HG03571 (cell line): ENCODE measurements around the gene CP.
A peak's percentile ranks its signal among the peaks of the same experiment; 100 is the strongest.
"Not testable (repeated sequence)": the region's sequence is repeated elsewhere in the genome, so short reads cannot be mapped to it uniquely, and the experiment has no call there.

Experiments
- ATAC-seq: cut with Tn5 transposase; IDR thresholded peaks from one replicate; pipeline ENCODE4 v1.9.1; 2021; ENCODE audit not compliant: unreplicated experiment

The CP gene

GRCh38 chr3:149227591-149228268, 6.1 kb upstream of the CP start:
- no peak for ATAC-seq

- ATAC-seq = no peak
These were observed 5.1 kb upstream of the CP start for GRCh38 chr3:149226776-149227175.

GRCh38 chr3:149224736-149225594, 3.3 kb upstream of the CP start:
- ATAC-seq = peak; percentile 94

GRCh38 chr3:149223461-149223820, 1.8 kb upstream of the CP start:
- no peak for ATAC-seq

GRCh38 chr3:149219380-149220121, 2.1 kb downstream of the CP start:
- ATAC-seq = not testable (repeated sequence)

- ATAC-seq = no peak
These were observed 4.3 kb downstream of the CP start for GRCh38 chr3:149217347-149217746.

- ATAC-seq = no peak
These were observed 5.3 kb downstream of the CP start for GRCh38 chr3:149216193-149216869.

- no peak for ATAC-seq
These were observed 6.1 kb downstream of the CP start for GRCh38 chr3:149215515-149215914.

- no peak for ATAC-seq
These were observed 6.9 kb downstream of the CP start for GRCh38 chr3:149214702-149215101.

- ATAC-seq = no peak
These were observed 9.2 kb downstream of the CP start for GRCh38 chr3:149212386-149212785.

GRCh38 chr3:149209431-149209830, 12.2 kb downstream of the CP start:
- ATAC-seq = no peak

- no peak for ATAC-seq
These were observed 14.2 kb downstream of the CP start for GRCh38 chr3:149207475-149207874.

- no peak for ATAC-seq
These were observed 17.1 kb downstream of the CP start for GRCh38 chr3:149204390-149204991.

- peak; percentile 98 for ATAC-seq
These were observed 17.9 kb downstream of the CP start for GRCh38 chr3:149203758-149204157.

- no peak for ATAC-seq
These were observed 22.2 kb downstream of the CP start for GRCh38 chr3:149199474-149199873.

GRCh38 chr3:149198611-149199010, 23.0 kb downstream of the CP start:
- ATAC-seq = no peak

- ATAC-seq = no peak
These were observed 24.0 kb downstream of the CP start for GRCh38 chr3:149197669-149198068.

- not testable (repeated sequence) for ATAC-seq
These were observed 24.6 kb downstream of the CP start for GRCh38 chr3:149196805-149197592.

GRCh38 chr3:149195221-149195620, 26.4 kb downstream of the CP start:
- ATAC-seq = no peak

- no peak for ATAC-seq
These were observed 33.1 kb downstream of the CP start for GRCh38 chr3:149188494-149188893.
